WTC11 (cell line): ENCODE data around the gene GABRG3. TPM values are rescaled to one million over a fixed set of nuclear protein-coding genes. Genes with fewer than 3 reads are reported as not detected.

Experiments used
- ATAC-seq: fragments of 200-7000 bp; cut with Tn5 transposase; 2 replicates; pipeline ENCODE4 v1.10.0; 2021; ENCODE audit warnings: mild to moderate bottlenecking, moderate library complexity
- CTCF ChIA-PET: fragments of 300-600 bp; sonication (Branson Sonifier 250); formaldehyde crosslinking; loops from one replicate; lab custom pipeline; 2021; ENCODE audit warnings: antibody characterized with exemption; lab: Charles Lee
- POLR2A ChIA-PET: fragments of 350-600 bp; sonication (Branson Sonifier 250); formaldehyde crosslinking; loops from one replicate; lab custom pipeline; 2021; ENCODE audit warnings: antibody characterized with exemption; lab: Charles Lee
- DNase-seq: peaks from one replicate; pipeline ENCODE4 v3.0.0; 2021; ENCODE audit warnings: low spot score
- H3K27ac Mint-ChIP-seq: 2 replicates; pipeline ENCODE4 v1.8.0; 2021; ENCODE audit warnings: mixed read lengths
- H3K27me3 Mint-ChIP-seq: 2 replicates; pipeline ENCODE4 v1.8.0; 2021; ENCODE audit warnings: low read depth, mild to moderate bottlenecking, moderate library complexity, mixed read lengths
- H3K36me3 Mint-ChIP-seq: 2 replicates; pipeline ENCODE4 v1.8.0; 2021; ENCODE audit warnings: mixed read lengths
- H3K4me1 Mint-ChIP-seq: 2 replicates; pipeline ENCODE4 v1.8.0; 2022; ENCODE audit warnings: mixed read lengths
- H3K4me3 Mint-ChIP-seq: 2 replicates; pipeline ENCODE4 v1.8.0; 2021; ENCODE audit warnings: mild to moderate bottlenecking, moderate library complexity, mixed read lengths
- H3K9me3 Mint-ChIP-seq: 2 replicates; pipeline ENCODE4 v1.8.0; 2021; ENCODE audit warnings: mixed read lengths
- AFF4 ChIP-seq: sonication (generic); formaldehyde crosslinking; IDR thresholded peaks from 2 replicates; pipeline ENCODE4 v1.8.1; 2023; ENCODE audit warnings: mild to moderate bottlenecking, missing genetic modification reagents, borderline replicate concordance
- ETV6 ChIP-seq: sonication (generic); formaldehyde crosslinking; IDR thresholded peaks from 2 replicates; pipeline ENCODE4 v1.8.1; 2022; ENCODE audit warnings: mild to moderate bottlenecking, missing genetic modification reagents
- HMGA2 ChIP-seq: fragments of 250-450 bp; sonication (Bioruptor Pico); IDR thresholded peaks from 2 replicates; pipeline ENCODE4 v1.4.0; 2021; ENCODE audit warnings: mild to moderate bottlenecking, moderate library complexity
- JAZF1 ChIP-seq: fragments of 250-450 bp; sonication (Bioruptor Pico); IDR thresholded peaks from 2 replicates; pipeline ENCODE4 v1.9.0; 2021; ENCODE audit warnings: moderate library complexity, mild to moderate bottlenecking, inconsistent platforms
- JUN ChIP-seq: sonication (generic); formaldehyde crosslinking; IDR thresholded peaks from 2 replicates; pipeline ENCODE4 v1.8.0; 2023; ENCODE audit warnings: mild to moderate bottlenecking, missing genetic modification reagents
- MLX ChIP-seq: sonication (generic); formaldehyde crosslinking; IDR thresholded peaks from 2 replicates; pipeline ENCODE4 v1.8.1; 2023; ENCODE audit warnings: mild to moderate bottlenecking, missing genetic modification reagents, moderate library complexity
- MYBL2 ChIP-seq: sonication (generic); formaldehyde crosslinking; IDR thresholded peaks from 2 replicates; pipeline ENCODE4 v1.8.1; 2023; ENCODE audit warnings: mild to moderate bottlenecking, moderate library complexity, missing genetic modification reagents
- NFE2L1 ChIP-seq: sonication (generic); formaldehyde crosslinking; IDR thresholded peaks from 2 replicates; pipeline ENCODE4 v1.8.1; 2023; ENCODE audit warnings: missing genetic modification reagents
- RORB ChIP-seq: fragments of 250-450 bp; sonication (Bioruptor Pico); IDR thresholded peaks from 2 replicates; pipeline ENCODE4 v1.9.0; 2021; ENCODE audit warnings: mild to moderate bottlenecking
- SMAD4 ChIP-seq: sonication (generic); formaldehyde crosslinking; IDR thresholded peaks from 2 replicates; pipeline ENCODE4 v1.8.0; 2022; ENCODE audit warnings: mild to moderate bottlenecking, missing genetic modification reagents
- TEAD4 ChIP-seq: sonication (generic); formaldehyde crosslinking; IDR thresholded peaks from 2 replicates; pipeline ENCODE4 v1.8.0; 2022; ENCODE audit warnings: mild to moderate bottlenecking, missing genetic modification reagents
- TP53 ChIP-seq: sonication (generic); formaldehyde crosslinking; IDR thresholded peaks from 2 replicates; pipeline ENCODE4 v1.8.1; 2023; ENCODE audit warnings: mild to moderate bottlenecking, missing genetic modification reagents
- ZNF232 ChIP-seq: sonication (generic); formaldehyde crosslinking; IDR thresholded peaks from 2 replicates; pipeline ENCODE4 v1.8.0; 2022; ENCODE audit warnings: mild to moderate bottlenecking, missing genetic modification reagents
- ZNF416 ChIP-seq: fragments of 250-450 bp; sonication (Bioruptor Pico); IDR thresholded peaks from 2 replicates; pipeline ENCODE4 v1.9.0; 2021; ENCODE audit warnings: mild to moderate bottlenecking, inconsistent platforms
- ZNF532 ChIP-seq: fragments of 250-450 bp; sonication (Bioruptor Pico); IDR thresholded peaks from 2 replicates; pipeline ENCODE4 v1.9.0; 2021; ENCODE audit warnings: mild to moderate bottlenecking, borderline replicate concordance
- ZNF671 ChIP-seq: fragments of 250-450 bp; sonication (Bioruptor Pico); IDR thresholded peaks from 2 replicates; pipeline ENCODE4 v1.8.0; 2021; ENCODE audit warnings: mild to moderate bottlenecking
- ZSCAN18 ChIP-seq: fragments of 250-450 bp; sonication (Bioruptor Pico); IDR thresholded peaks from 2 replicates; pipeline ENCODE4 v2.1.2; 2022; ENCODE audit warnings: mild to moderate bottlenecking, moderate library complexity
- total RNA-seq: library from RNA; stranded (reverse); gene quantifications from 3 replicates; pipeline ENCODE4 v1.2.3, GENCODE V29; 2021
- TF ChIP-seq, protein P1 (sequence below): sonication (generic); formaldehyde crosslinking; IDR thresholded peaks from 2 replicates; pipeline ENCODE4 v1.8.0; 2023; ENCODE audit warnings: mild to moderate bottlenecking, missing genetic modification reagents

Gene GABRG3
- total RNA-seq, 1 experiment from 2014 or later: 0.72 TPM

DNA sequence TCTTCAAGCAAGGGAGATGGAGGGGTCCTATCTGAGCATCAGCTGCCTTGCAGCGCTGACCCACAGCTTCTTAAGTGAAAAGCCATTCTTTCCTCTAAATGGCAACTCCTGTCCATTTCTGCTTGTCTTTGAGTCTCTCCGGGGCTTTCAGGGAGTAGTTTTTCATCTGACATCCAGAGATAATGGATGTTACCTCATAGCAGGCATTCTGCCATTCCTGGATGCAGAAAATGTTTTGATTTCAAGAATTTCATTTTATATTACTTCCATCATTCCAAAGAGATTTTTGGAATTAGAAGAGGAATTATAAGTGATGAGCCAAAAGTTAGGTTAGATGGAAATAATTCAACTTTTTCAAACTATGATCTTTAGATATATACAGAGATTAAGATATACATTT lies 44.9 kb upstream of the GABRG3 start:
- Mint-ChIP-seq H3K4me1 (peaks cover 2% of the 10 kb centered on the region; the same call in 1 of the 2 replicates), H3K27me3 (no peaks in the 10 kb centered on the region), H3K9me3 (no peaks in the 10 kb centered on the region), H3K27ac (no peak overlapping the region), H3K36me3 (no peaks in the 10 kb centered on the region; the same call in 1 of the 2 replicates), H3K4me3 (no peak overlapping the region)
- ATAC-seq: no peak
- no peak for DNase-seq
- ChIA-PET POLR2A (no interaction called here), CTCF (interaction anchor here (3.5 kb wide), 1 partner anchor 35 kb away, joined by 11 read pairs; no protein-coding TSS in a partner anchor)
- TF ChIP-seq ZNF671 (CRISPR knock-in tag) (no peak), AFF4 (CRISPR knock-in tag) (no peak), TP53 (CRISPR knock-in tag) (no peak), MLX (CRISPR knock-in tag) (no peak), NFE2L1 (no peak), JAZF1 (CRISPR knock-in tag) (no peak)

GRCh38 chr15:26928051-26928450 lies 42.9 kb upstream of the GABRG3 start:
- DNase-seq (no peak), ATAC-seq (no peak)
- Mint-ChIP-seq H3K9me3 (no peaks in the 10 kb centered on the region), H3K27me3 (no peaks in the 10 kb centered on the region), H3K4me3 (no peak overlapping the region), H3K36me3 (no peaks in the 10 kb centered on the region; the same call in 1 of the 2 replicates), H3K27ac (no peak overlapping the region), H3K4me1 (peaks cover 2% of the 10 kb centered on the region; the same call in 1 of the 2 replicates)
- CTCF ChIA-PET: interaction anchor here (2.1 kb wide), 1 partner anchor 37 kb away, joined by 6 read pairs; no protein-coding TSS in a partner anchor
- POLR2A ChIA-PET: no interaction called here
- no peak for TF ChIP-seq MYBL2
- no peak for TF ChIP-seq ETV6 (CRISPR knock-in tag)
- no peak for TF ChIP-seq ZNF416 (CRISPR knock-in tag)
- no peak for TF ChIP-seq ZNF232 (CRISPR knock-in tag)
- no peak for TF ChIP-seq SMAD4 (CRISPR knock-in tag)
- TF ChIP-seq, protein P1, sequence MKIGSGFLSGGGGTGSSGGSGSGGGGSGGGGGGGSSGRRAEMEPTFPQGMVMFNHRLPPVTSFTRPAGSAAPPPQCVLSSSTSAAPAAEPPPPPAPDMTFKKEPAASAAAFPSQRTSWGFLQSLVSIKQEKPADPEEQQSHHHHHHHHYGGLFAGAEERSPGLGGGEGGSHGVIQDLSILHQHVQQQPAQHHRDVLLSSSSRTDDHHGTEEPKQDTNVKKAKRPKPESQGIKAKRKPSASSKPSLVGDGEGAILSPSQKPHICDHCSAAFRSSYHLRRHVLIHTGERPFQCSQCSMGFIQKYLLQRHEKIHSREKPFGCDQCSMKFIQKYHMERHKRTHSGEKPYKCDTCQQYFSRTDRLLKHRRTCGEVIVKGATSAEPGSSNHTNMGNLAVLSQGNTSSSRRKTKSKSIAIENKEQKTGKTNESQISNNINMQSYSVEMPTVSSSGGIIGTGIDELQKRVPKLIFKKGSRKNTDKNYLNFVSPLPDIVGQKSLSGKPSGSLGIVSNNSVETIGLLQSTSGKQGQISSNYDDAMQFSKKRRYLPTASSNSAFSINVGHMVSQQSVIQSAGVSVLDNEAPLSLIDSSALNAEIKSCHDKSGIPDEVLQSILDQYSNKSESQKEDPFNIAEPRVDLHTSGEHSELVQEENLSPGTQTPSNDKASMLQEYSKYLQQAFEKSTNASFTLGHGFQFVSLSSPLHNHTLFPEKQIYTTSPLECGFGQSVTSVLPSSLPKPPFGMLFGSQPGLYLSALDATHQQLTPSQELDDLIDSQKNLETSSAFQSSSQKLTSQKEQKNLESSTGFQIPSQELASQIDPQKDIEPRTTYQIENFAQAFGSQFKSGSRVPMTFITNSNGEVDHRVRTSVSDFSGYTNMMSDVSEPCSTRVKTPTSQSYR (CRISPR knock-in tag): no peak
- TF ChIP-seq JUN (CRISPR knock-in tag): no peak
- no peak for TF ChIP-seq ZSCAN18
- no peak for TF ChIP-seq HMGA2
- TF ChIP-seq RORB: no peak
- no peak for TF ChIP-seq TEAD4 (CRISPR knock-in tag)
- TF ChIP-seq ZNF532: no peak
